ENCODE data around the gene SOD2.
A peak's percentile ranks its signal among the peaks of the same experiment; 100 is the strongest.
"Not testable (repeated sequence)": the region's sequence is repeated elsewhere in the genome, so short reads cannot be mapped to it uniquely, and the experiment has no call there.

SOD2 gene

GRCh38 chr6:159684013-159684304, 9.1 kb downstream of the SOD2 start:
- no peak for FAIRE-seq
- no peak for DNase-seq (ENCODE audit: low spot score)

GRCh38 chr6:159682810-159683209, 10.2 kb downstream of the SOD2 start:
- DNase-seq (ENCODE audit: low spot score) (no peak), FAIRE-seq (no peak)

DNA sequence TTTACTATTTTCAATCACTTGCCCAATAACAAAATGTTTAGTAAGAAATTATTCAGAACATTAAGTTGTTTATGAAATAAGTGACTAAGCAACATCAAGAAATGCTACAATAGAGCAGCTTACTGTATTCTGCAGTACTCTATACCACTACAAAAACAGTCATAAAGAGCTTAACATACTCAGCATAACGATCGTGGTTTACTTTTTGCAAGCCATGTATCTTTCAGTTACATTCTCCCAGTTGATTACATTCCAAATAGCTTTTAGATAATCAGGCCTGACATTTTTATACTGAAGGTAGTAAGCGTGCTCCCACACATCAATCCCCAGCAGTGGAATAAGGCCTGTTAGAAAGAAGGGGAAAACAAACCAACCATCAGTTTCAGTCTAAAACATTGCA, 10.7 kb downstream of the SOD2 start:
- FAIRE-seq (no peak), DNase-seq (ENCODE audit: low spot score) (no peak)

- FAIRE-seq (no peak), DNase-seq (ENCODE audit: low spot score) (no peak)
Observed at GRCh38 chr6:159681191-159681880, 11.7 kb downstream of the SOD2 start.

- FAIRE-seq (no peak), DNase-seq (ENCODE audit: low spot score) (no peak)
Observed at GRCh38 chr6:159680104-159680503, 12.9 kb downstream of the SOD2 start.

DNA sequence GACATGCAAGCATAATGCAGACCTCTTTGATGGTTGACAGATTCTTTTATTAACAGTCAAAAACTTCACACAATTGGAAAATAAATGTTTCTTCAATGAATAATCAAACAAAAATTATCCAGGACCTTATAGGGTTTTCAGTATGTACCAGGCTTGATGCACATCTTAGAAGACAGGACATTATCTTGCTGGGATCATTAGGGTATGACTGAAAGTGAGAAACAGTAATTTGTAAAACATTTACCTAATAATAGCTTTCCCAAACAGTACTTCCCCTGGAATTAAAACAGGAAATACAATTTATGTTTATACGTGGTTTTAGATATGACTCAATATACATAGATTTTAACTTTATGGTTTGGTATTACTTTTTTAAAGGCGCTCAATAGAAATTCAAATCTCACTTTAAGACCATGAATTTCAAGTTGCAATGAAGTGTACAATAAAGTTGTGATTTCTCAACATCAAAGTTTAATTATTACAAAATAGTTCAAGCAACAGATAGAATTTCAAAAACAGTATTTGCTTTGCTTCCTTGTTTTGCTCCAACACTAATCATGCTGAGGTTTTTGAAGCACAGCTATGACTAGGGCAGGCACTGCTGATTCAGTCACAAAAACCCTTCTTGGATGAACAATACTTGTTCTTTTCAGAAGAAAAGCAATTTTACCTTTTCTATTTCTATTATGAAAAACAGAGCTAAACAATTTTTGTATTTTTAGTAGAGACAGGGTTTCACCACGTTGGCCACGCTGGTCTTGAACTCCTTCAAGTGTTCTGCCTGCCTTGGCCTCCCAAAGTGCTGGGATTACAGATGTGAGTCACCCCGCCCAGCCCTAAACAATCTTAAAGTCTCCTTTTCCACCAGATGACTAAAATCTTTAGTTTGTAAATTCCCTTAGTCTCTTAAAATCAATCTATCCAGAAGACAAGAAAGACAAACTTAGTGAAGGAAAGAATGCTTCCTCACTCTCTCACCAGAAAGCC, 13.7 kb downstream of the SOD2 start:
- DNase-seq (ENCODE audit: low spot score) (no peak), FAIRE-seq (no peak)

GRCh38 chr6:159678574-159678973, 14.5 kb downstream of the SOD2 start:
- FAIRE-seq, result no peak

GRCh38 chr6:159677506-159678165, 15.4 kb downstream of the SOD2 start:
- FAIRE-seq, result no peak
- no peak for DNase-seq (ENCODE audit: low spot score)

More at GRCh38 chr6:159678574-159678973, 14.5 kb downstream of the SOD2 start:
- DNase-seq (ENCODE audit: low spot score), result no peak

GRCh38 chr6:159676890-159677505, 16.0 kb downstream of the SOD2 start:
- DNase-seq (ENCODE audit: low spot score) (no peak), FAIRE-seq (no peak)

DNA sequence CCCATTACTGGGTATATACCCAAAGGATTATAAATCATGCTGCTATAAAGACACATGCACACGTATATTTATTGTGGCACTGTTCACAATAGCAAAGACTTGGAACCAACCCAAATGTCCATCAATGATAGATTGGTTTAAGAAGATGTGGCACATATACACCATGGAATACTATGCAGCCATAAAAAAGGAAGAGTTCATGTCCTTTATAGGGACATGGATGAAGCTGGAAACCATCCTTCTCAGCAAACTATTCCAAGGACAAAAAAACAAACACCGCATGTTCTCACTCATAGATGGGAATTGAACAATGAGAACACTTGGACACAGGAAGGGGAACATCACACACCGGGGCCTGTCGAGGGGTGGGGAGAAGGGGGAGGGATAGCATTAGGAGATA, 16.8 kb downstream of the SOD2 start:
- not testable (repeated sequence) for FAIRE-seq; DNase-seq (ENCODE audit: low spot score)

DNA sequence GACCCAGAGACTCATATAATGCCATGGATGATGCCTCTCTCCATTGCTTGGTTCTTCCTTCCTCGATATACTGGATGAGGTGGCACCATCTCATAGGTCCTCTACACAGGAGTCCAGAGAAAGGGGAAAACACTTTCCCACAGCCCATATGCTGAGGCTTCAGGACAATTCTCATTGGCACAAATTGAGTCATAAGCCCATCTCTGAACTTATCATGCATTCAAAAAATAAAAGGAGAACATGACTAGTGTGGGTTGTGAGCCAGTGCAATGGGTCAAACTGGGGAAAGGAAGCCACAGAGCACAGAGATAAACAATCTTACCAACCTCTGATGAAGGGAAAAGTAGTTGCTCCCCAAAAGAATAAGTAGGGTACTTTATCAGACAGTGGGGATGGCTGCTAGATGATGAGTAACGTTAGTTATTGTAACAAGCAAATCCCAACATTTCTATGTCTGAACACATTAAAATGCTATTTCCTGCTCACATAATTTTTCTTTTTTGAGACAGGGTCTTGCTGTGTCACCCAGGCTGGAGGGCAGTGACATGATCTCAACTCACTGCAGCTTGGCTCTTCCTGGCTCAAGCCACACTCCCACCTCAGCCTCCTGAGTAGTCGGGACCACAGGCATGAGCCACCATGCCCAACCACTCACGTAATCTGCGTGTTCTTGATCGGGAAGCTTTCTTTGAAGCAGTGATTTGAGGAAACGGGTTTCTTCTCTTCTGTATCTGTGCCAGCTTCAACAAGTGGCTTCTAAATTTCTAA, 27.0 kb downstream of the SOD2 start:
- FAIRE-seq (no peak), DNase-seq (ENCODE audit: low spot score) (no peak)

GRCh38 chr6:159663368-159663889, 29.6 kb downstream of the SOD2 start:
- not testable (repeated sequence) for DNase-seq (ENCODE audit: low spot score); FAIRE-seq

DNA sequence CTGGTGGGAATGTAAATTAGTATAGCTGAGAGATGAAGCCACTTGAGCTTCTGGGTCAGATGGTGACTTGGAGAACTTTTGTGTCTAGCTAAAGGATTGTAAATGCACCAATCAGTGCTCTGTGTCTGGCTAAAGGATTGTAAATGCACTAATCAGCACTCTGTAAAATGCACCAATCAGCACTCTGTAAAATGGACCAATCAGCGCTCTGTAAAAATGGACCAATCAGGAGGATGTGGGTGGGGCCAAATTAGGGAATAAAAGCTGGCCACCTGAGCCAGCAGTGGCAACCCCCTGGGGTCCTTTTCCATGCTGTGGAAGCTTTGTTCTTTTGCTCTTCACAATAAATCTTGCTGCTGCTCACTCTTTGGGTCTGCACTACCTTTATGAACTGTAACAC, 31.1 kb downstream of the SOD2 start:
- FAIRE-seq; DNase-seq (ENCODE audit: low spot score): not testable (repeated sequence)

DNA sequence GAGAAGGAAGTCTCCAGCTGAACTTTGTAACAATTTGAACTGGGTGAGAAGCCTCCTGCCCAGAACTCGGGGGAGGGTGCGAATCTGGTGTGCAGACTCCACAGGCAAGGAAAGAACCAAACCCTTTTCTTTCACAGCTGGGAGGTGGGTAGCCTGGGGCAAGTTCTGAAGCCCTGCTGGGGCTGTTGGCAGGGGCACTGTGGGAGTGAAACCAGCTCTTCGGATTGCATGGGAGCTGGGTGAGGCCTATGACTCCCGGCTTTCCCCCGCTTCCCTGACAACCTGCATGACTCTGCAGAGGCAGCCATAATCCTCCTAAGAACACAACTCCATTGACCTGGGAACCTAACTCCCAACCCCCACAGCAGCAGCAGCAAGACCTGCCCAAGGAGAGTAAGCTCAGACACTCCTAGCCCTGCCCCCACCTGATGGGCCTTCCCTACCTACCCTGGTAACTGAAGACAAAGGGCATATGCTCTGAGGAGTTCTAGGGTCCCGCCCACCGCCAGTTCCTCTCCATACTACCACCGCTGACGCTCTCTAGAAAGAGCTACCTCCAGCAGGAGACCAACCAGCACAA, 37.5 kb downstream of the SOD2 start:
- no peak for FAIRE-seq
- DNase-seq (ENCODE audit: low spot score), result no peak

DNA sequence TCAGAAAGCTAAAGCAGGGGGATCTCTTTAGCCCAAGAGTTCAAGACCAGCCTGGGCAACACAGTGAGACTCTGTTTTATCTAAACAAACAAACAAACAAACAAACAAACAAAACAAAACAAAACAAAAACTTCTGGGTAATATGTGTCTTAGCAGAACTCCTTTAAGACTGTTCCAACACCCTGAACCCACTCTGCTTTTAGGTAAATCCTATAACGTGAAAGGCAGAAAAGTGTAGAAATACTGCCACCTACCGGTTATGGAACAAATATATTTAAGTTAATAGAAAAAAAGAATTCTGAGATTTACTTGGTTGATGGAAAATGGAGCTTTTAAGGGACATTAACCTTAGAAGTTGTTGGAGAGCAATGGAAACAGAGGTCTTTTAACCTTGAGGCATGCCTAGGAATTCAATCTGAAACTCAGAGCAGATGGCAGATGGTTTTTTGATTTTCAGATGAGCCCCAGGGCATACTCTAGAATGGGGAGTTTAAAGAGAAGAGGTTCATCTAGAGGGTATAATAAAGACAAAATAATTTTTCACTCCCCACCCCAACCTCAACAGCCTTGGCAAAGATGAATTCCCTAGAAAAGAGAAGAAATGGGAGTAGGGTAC, 38.5 kb downstream of the SOD2 start:
- FAIRE-seq (no peak), DNase-seq (ENCODE audit: low spot score) (peak; percentile 27)

- FAIRE-seq, result no peak
Observed at GRCh38 chr6:159650314-159650713, 42.7 kb downstream of the SOD2 start.

GRCh38 chr6:159649441-159649840, 43.6 kb downstream of the SOD2 start:
- FAIRE-seq (no peak), DNase-seq (ENCODE audit: low spot score) (no peak)

More at GRCh38 chr6:159650314-159650713, 42.7 kb downstream of the SOD2 start:
- DNase-seq (ENCODE audit: low spot score), result no peak

DNA sequence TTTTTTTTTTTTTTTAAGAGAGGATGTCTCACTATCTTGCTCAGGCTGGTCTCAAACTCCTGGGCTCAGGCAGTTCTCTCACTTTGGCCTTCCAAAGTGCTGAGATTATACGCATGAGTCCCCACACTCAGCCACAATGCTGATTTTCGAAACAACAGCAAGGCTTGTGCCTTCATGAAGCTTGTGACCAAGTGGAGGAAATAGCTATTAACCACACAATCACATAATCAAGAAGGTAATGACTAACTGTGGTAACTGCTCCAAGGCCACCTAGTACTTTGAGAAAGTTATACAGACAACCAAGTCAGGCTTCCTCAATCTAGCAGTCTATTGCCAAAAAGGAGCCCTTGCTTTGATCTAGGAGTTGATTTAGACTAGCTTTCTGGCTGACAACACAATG, 46.3 kb downstream of the SOD2 start:
- FAIRE-seq (no peak), DNase-seq (ENCODE audit: low spot score) (no peak)

DNA sequence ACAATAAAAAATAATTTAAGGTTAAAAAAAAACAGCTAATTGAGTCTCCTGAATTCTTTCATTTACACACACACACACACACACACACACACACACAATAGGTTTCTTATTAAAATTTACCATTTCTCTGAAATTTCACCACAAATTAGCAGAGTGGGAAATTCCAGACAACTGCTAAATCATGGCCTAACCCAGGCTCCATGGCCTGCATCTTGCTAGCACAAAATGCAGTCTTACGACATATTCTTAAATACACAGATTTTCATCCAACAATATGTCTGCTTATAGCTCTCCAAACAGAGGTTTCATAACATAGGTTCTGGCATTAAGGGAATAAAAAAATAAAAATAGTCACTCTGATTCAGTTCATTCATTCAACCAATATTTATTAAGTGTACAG, 46.9 kb downstream of the SOD2 start:
- FAIRE-seq, result no peak
- no peak for DNase-seq (ENCODE audit: low spot score)

GRCh38 chr6:159645640-159646039, 47.4 kb downstream of the SOD2 start:
- no peak for DNase-seq (ENCODE audit: low spot score)
- no peak for FAIRE-seq
